Retinal pigment epithelial cell (primary cell): Measurements from ENCODE around the gene MBNL1.

Source experiments
- DNase-seq: peaks from one replicate; pipeline ENCODE4 v3.0.0-alpha.2; 2010; ENCODE audit warnings: low read depth
- H3K4me3 ChIP-seq: 2 replicates; pipeline ENCODE4 v1.5.1; 2011; ENCODE audit warnings: mild to moderate bottlenecking, low read length, control low read depth, moderate library complexity
- CTCF ChIP-seq: conservative IDR thresholded peaks from 2 replicates; pipeline ENCODE4 v1.5.1; 2011; ENCODE audit warnings: low read depth, low read length, control low read depth, inconsistent platforms

The MBNL1 gene

GRCh38 chr3:152375546-152375945 is 106.8 kb downstream of the MBNL1 start:
- no peak for DNase-seq
- no peak overlapping the region for H3K4me3 ChIP-seq
- TF ChIP-seq CTCF, result no peak

- H3K4me3 ChIP-seq, result no peak overlapping the region
- no peak for TF ChIP-seq CTCF
- no peak for DNase-seq
Measured at GRCh38 chr3:152376351-152377183, 107.8 kb downstream of the MBNL1 start.

GRCh38 chr3:152377184-152377570 is 108.4 kb downstream of the MBNL1 start:
- no peak for DNase-seq
- H3K4me3 ChIP-seq, result no peak overlapping the region
- TF ChIP-seq CTCF, result no peak

- DNase-seq, result no peak
- H3K4me3 ChIP-seq, result no peak overlapping the region
- TF ChIP-seq CTCF, result no peak
Measured at GRCh38 chr3:152379415-152380042, 110.8 kb downstream of the MBNL1 start.

- TF ChIP-seq CTCF, result no peak
- no peak overlapping the region for H3K4me3 ChIP-seq
- no peak for DNase-seq
Measured at GRCh38 chr3:152380043-152380442, 111.3 kb downstream of the MBNL1 start.

- no peak overlapping the region for H3K4me3 ChIP-seq
- no peak for DNase-seq
- TF ChIP-seq CTCF, result no peak
Measured at GRCh38 chr3:152381881-152382295, 113.2 kb downstream of the MBNL1 start.
